ENCODE data around the gene BANF2.

Gene BANF2

GRCh38 chr20:17735959-17736621 is 36.3 kb downstream of the BANF2 start:
- no peak for DNase-seq (ENCODE audit: low read depth)

- no peak for DNase-seq (ENCODE audit: low read depth)
These were observed 38.4 kb downstream of the BANF2 start for GRCh38 chr20:17738154-17738553.

- no peak for DNase-seq (ENCODE audit: low read depth)
These were observed 41.5 kb downstream of the BANF2 start for GRCh38 chr20:17741220-17741619.

GRCh38 chr20:17742731-17743130 is 43.0 kb downstream of the BANF2 start:
- no peak for DNase-seq (ENCODE audit: low read depth)

GRCh38 chr20:17743677-17744076 is 43.9 kb downstream of the BANF2 start:
- DNase-seq (ENCODE audit: low read depth), result no peak

GRCh38 chr20:17747431-17747846 is 47.7 kb downstream of the BANF2 start:
- no peak for DNase-seq (ENCODE audit: low read depth)

- DNase-seq (ENCODE audit: low read depth), result no peak
These were observed 48.5 kb downstream of the BANF2 start for GRCh38 chr20:17748279-17748678.

- no peak for DNase-seq (ENCODE audit: low read depth)
These were observed 49.8 kb downstream of the BANF2 start for GRCh38 chr20:17749626-17749977.

- DNase-seq (ENCODE audit: low read depth), result no peak
These were observed 50.4 kb downstream of the BANF2 start for GRCh38 chr20:17749978-17750721.

GRCh38 chr20:17750722-17751045 is 50.9 kb downstream of the BANF2 start:
- DNase-seq (ENCODE audit: low read depth), result no peak

GRCh38 chr20:17751640-17752039 is 51.9 kb downstream of the BANF2 start:
- DNase-seq (ENCODE audit: low read depth), result no peak

GRCh38 chr20:17752459-17752858 is 52.7 kb downstream of the BANF2 start:
- no peak for DNase-seq (ENCODE audit: low read depth)

- DNase-seq (ENCODE audit: low read depth), result no peak
These were observed 53.8 kb downstream of the BANF2 start for GRCh38 chr20:17753516-17753915.

- no peak for DNase-seq (ENCODE audit: low read depth)
These were observed 56.8 kb downstream of the BANF2 start for GRCh38 chr20:17756529-17756928.

GRCh38 chr20:17757496-17757895 is 57.7 kb downstream of the BANF2 start:
- no peak for DNase-seq (ENCODE audit: low read depth)

GRCh38 chr20:17758010-17758409 is 58.2 kb downstream of the BANF2 start:
- no peak for DNase-seq (ENCODE audit: low read depth)

GRCh38 chr20:17758512-17758911 is 58.7 kb downstream of the BANF2 start:
- DNase-seq (ENCODE audit: low read depth), result no peak

GRCh38 chr20:17759449-17759848 is 59.7 kb downstream of the BANF2 start:
- no peak for DNase-seq (ENCODE audit: low read depth)

- no peak for DNase-seq (ENCODE audit: low read depth)
These were observed 61.8 kb downstream of the BANF2 start for GRCh38 chr20:17761604-17762003.

- no peak for DNase-seq (ENCODE audit: low read depth)
These were observed 62.6 kb downstream of the BANF2 start for GRCh38 chr20:17762243-17762872.

GRCh38 chr20:17762873-17763557 is 63.2 kb downstream of the BANF2 start:
- no peak for DNase-seq (ENCODE audit: low read depth)

GRCh38 chr20:17765017-17765416 is 65.3 kb downstream of the BANF2 start:
- no peak for DNase-seq (ENCODE audit: low read depth)

GRCh38 chr20:17765584-17765983 is 65.8 kb downstream of the BANF2 start:
- no peak for DNase-seq (ENCODE audit: low read depth)

Data from T follicular helper cell (primary cell).